Endothelial cell (in vitro differentiated cells): ENCODE data around the gene RRAS2. TPM values are rescaled to one million over a fixed set of nuclear protein-coding genes. Genes with fewer than 3 reads are reported as not detected.
"Not testable (repeated sequence)": the region's sequence is repeated elsewhere in the genome, so short reads cannot be mapped to it uniquely, and the experiment has no call there.

Experiments
- DNase-seq: peaks from one replicate; pipeline ENCODE4 v3.0.0; 2021; ENCODE audit warnings: low spot score
- H3K27ac Mint-ChIP-seq: one replicate; pipeline ENCODE4 v1.8.0; 2021; ENCODE audit warnings: mixed read lengths, inconsistent platforms; ENCODE audit not compliant: unreplicated experiment
- H3K27me3 Mint-ChIP-seq: one replicate; pipeline ENCODE4 v1.8.0; 2021; ENCODE audit warnings: mild to moderate bottlenecking, moderate library complexity, mixed read lengths, inconsistent platforms; ENCODE audit not compliant: unreplicated experiment
- H3K36me3 Mint-ChIP-seq: one replicate; pipeline ENCODE4 v1.8.0; 2021; ENCODE audit warnings: mild to moderate bottlenecking, low read depth, mixed read lengths, inconsistent platforms; ENCODE audit not compliant: unreplicated experiment
- H3K4me1 Mint-ChIP-seq: one replicate; pipeline ENCODE4 v1.8.0; 2021; ENCODE audit warnings: mild to moderate bottlenecking, mixed read lengths, inconsistent platforms; ENCODE audit not compliant: unreplicated experiment
- H3K4me3 Mint-ChIP-seq: one replicate; pipeline ENCODE4 v1.8.0; 2021; ENCODE audit warnings: mild to moderate bottlenecking, mixed read lengths, inconsistent platforms; ENCODE audit not compliant: unreplicated experiment
- H3K9me3 Mint-ChIP-seq: one replicate; pipeline ENCODE4 v1.8.0; 2021; ENCODE audit warnings: mixed read lengths, inconsistent platforms; ENCODE audit not compliant: unreplicated experiment
- long read RNA-seq: library from polyadenylated mRNA; unstranded; transcript quantifications from one replicate; pipeline ENCODE4 v2.0.0, GENCODE V29; 2020; ENCODE audit not compliant: unreplicated experiment
- total RNA-seq: library from RNA; stranded (reverse); fragmentation: NEBNext Ultra II Directional; extraction: Animal tissue kit (Norgen Biotek cat#: 25700); gene quantifications from one replicate; pipeline ENCODE4 v1.2.1, GENCODE V29; 2021; ENCODE audit not compliant: unreplicated experiment
- TF ChIP-seq, protein P1 (sequence below): fragments of 200-600 bp; sonication (generic); IDR thresholded peaks from one replicate; pipeline ENCODE4 v1.5.0; 2021; ENCODE audit warnings: antibody characterized with exemption; ENCODE audit not compliant: unreplicated experiment

Gene RRAS2
- 59.6 TPM for total RNA-seq
- long read RNA-seq, transcript RRAS2-201 (6 exons, 1,516 nt): major isoform, 22 of 26 reads
- long read RNA-seq, partial matches to known transcripts: 1 of 26 reads
- long read RNA-seq, other reads (novel, unspliced or antisense): 2 of 26 reads

DNA sequence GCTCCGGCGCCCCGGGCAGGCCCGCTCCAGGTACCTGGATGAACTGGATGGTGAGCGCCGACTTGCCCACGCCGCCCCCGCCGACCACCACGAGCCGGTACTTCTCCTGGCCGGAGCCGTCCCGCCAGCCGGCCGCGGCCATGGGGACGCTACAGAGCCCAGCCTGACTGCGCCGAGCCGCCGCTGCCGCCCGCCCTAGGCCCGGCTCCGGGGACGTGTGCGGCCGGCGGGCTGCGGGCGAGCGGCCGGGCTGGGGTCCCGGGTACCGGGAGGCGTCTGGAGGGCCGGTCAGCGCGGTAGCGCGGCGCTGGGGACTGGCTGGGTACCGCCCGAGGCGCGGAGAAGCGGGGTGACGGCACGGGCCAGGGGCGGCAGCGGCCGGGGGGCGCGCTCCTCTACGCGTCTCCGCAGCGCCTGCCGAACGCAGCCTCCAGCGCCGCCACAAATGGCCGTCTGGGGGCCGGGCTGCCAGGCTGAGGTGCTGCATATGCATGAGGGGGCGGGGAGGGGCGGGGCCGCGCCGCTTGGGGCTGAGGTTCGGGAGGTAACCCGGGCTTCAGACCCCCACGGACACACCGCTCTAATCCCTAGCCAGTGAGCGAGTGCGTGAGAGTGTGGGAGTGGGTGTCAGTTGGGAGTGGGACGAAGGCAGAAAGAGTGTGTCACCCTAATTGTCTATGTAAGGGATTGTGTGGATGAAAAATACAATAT is at the start of gene RRAS2:
Gene RRAS2, minus strand, starts transcription at position 455 of the 711 bp plus-strand sequence. Its CDS starts 313 bp downstream, at position 142.
- DNase-seq: peak; percentile 80
- H3K27ac Mint-ChIP-seq: peak within 1 kb of the TSS; percentile 93
- peaks cover 14% of the 10 kb centered on the region for H3K4me1 Mint-ChIP-seq
- H3K9me3 Mint-ChIP-seq: no peaks in the 10 kb centered on the region
- H3K36me3 Mint-ChIP-seq: peaks cover 3% of the 10 kb centered on the region
- H3K27me3 Mint-ChIP-seq: peaks cover 3% of the 10 kb centered on the region
- TF ChIP-seq, protein P1, sequence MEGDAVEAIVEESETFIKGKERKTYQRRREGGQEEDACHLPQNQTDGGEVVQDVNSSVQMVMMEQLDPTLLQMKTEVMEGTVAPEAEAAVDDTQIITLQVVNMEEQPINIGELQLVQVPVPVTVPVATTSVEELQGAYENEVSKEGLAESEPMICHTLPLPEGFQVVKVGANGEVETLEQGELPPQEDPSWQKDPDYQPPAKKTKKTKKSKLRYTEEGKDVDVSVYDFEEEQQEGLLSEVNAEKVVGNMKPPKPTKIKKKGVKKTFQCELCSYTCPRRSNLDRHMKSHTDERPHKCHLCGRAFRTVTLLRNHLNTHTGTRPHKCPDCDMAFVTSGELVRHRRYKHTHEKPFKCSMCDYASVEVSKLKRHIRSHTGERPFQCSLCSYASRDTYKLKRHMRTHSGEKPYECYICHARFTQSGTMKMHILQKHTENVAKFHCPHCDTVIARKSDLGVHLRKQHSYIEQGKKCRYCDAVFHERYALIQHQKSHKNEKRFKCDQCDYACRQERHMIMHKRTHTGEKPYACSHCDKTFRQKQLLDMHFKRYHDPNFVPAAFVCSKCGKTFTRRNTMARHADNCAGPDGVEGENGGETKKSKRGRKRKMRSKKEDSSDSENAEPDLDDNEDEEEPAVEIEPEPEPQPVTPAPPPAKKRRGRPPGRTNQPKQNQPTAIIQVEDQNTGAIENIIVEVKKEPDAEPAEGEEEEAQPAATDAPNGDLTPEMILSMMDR: no peak
- peak within 1 kb of the TSS; percentile 97 for H3K4me3 Mint-ChIP-seq

DNA sequence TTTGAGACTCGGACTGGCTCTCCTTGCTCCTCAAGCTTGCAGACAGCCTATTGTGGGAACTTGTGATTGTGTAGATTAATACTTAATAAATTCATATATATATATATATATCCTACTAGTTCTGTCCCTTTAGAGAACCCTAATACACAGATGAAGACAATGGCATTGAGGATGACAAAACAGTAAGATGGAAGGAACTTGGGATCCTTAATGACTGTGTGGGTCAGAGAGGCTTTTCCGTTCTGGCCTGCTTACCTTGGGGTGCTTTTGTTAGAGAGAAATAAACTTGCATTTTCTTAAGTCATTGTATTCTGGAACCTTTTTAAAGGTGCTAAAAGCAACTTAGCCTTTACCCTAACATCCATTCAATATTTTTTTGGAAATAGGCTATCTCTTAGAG is 49.6 kb upstream of the RRAS2 start:
- Mint-ChIP-seq H3K4me1 (peaks cover 9% of the 10 kb centered on the region), H3K27ac (no peak overlapping the region), H3K36me3 (no peaks in the 10 kb centered on the region), H3K27me3 (no peaks in the 10 kb centered on the region), H3K9me3 (no peaks in the 10 kb centered on the region), H3K4me3 (no peak overlapping the region)
- DNase-seq: no peak
- TF ChIP-seq, protein P1: no peak

DNA sequence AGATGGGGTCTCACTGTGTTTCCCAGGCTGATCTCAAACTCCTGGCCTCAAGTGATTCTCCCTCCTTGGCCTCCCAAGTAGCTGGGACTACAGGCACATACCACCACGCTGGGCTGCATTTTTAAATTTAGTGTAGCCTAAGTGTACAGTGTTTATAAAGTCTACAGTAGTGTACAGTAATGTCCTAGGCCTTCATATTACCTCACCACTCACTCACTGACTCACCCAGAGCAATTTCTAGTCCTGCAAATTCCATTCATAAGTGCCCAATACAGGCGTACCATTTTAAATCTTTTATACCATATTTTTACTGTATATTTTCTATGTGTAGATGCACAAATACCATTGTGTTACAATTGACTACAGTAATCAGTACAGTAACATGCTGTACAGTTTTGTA is 47.1 kb upstream of the RRAS2 start:
- H3K36me3 Mint-ChIP-seq, H3K27me3 Mint-ChIP-seq, DNase-seq, H3K9me3 Mint-ChIP-seq, H3K4me1 Mint-ChIP-seq, H3K4me3 Mint-ChIP-seq, H3K27ac Mint-ChIP-seq: not testable (repeated sequence)

DNA sequence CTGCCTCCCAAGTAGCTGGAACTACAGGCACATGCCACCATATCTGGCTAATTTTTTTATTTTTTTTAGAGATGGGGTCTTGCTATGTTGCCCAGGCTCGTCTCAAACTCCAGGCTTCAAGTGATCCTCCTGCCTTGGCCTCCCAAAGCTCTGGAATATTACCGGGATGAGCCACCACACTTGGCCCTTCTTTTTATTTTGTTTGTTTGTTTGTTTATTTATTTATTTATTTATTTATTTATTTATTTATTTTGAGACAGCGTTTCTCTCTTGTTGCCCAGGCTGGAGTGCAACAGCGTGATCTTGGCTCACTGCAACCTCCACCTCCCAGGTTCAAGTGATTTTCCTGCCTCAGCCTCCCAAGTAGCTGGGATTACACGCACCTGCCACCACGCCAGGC is 44.5 kb upstream of the RRAS2 start:
- H3K27me3 Mint-ChIP-seq, H3K4me1 Mint-ChIP-seq, DNase-seq, H3K4me3 Mint-ChIP-seq, H3K27ac Mint-ChIP-seq, H3K9me3 Mint-ChIP-seq, H3K36me3 Mint-ChIP-seq: not testable (repeated sequence)

DNA sequence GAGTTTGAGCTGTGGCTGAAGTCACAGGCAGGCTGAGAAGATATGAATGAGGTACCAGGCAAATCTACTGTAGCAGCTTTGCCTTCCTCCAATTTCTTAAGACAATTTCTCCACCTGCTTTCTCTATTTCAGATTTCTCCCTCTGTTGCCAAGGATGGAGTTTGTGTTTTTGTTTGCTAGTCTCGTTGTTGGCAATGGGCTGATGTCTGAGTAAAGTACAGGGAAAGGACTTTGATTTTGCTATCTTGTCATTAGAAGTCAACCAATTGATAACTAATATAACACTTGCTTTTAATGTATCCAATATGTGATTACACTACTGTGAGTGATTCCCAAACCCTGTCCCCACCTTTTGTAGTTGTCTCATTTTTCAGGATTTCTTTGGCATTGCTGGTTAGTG is 40.1 kb upstream of the RRAS2 start:
- Mint-ChIP-seq H3K27ac (no peak overlapping the region), H3K27me3 (no peaks in the 10 kb centered on the region), H3K9me3 (no peaks in the 10 kb centered on the region), H3K4me1 (no peaks in the 10 kb centered on the region), H3K36me3 (no peaks in the 10 kb centered on the region), H3K4me3 (no peak overlapping the region)
- no peak for DNase-seq
- TF ChIP-seq, protein P1: no peak

DNA sequence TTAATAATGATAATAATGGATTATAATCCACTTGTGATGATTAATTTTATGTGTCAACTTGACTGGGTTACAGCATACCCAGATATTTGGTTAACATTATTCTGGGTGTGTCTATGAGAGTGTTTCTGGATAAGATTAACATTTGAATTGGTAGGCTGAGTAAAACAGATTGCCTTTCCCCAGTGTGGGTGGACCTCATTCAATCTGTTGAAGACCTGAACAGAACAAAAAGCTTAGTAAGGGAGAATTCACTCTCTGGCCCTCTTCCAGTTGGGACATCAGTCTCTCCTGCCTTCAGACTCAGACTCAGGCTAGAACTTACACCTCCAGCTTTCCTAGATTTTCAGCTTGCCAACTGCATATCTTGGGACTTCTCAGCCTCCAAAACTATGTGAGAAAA is 37.3 kb upstream of the RRAS2 start:
- Mint-ChIP-seq H3K36me3 (no peaks in the 10 kb centered on the region), H3K27me3 (no peaks in the 10 kb centered on the region), H3K9me3 (no peaks in the 10 kb centered on the region), H3K4me3 (no peak overlapping the region), H3K27ac (no peak overlapping the region), H3K4me1 (peaks cover 3% of the 10 kb centered on the region)
- no peak for DNase-seq
- TF ChIP-seq, protein P1: no peak
